GM18505 (cell line): Measurements from ENCODE around the gene FZD10.

Experiments used
- ATAC-seq: cut with Tn5 transposase; IDR thresholded peaks from one replicate; pipeline ENCODE4 v1.9.1; 2021; ENCODE audit not compliant: unreplicated experiment
- POLR2A ChIP-seq: IDR thresholded peaks from 4 replicates; pipeline ENCODE4 v1.6.1; 2011; ENCODE audit warnings: borderline replicate concordance; ENCODE audit not compliant: insufficient read depth, insufficient read length; ENCODE audit errors: extremely low read depth

Gene FZD10

DNA sequence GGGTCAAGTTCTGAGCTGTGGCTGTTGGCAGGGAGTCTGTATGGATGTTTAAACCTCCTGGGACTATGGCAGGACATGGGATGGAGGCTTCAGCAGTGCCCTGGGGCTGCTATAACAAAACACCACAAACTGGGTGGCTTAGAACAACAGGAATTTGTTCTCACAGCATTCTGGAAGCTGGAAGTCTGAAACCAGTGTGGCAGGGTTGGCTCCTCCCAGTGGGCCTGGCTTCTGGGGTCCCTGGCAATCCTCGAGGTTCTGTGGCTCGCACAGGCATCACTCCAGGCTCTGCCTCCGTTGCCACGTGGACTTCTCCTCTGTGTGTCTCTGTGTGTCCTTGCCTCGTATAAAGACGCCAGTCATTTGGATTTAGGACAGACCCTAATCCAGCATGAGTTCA is 39.9 kb downstream of the FZD10 start:
- ATAC-seq = no peak
- TF ChIP-seq POLR2A = no peak

- TF ChIP-seq POLR2A = no peak
- no peak for ATAC-seq
Measured at GRCh38 chr12:130203151-130203550, 40.9 kb downstream of the FZD10 start.

- no peak for ATAC-seq
- TF ChIP-seq POLR2A = no peak
Measured at GRCh38 chr12:130204541-130204953, 42.3 kb downstream of the FZD10 start.

- ATAC-seq = no peak
- TF ChIP-seq POLR2A = no peak
Measured at GRCh38 chr12:130205495-130205894, 43.2 kb downstream of the FZD10 start.

DNA sequence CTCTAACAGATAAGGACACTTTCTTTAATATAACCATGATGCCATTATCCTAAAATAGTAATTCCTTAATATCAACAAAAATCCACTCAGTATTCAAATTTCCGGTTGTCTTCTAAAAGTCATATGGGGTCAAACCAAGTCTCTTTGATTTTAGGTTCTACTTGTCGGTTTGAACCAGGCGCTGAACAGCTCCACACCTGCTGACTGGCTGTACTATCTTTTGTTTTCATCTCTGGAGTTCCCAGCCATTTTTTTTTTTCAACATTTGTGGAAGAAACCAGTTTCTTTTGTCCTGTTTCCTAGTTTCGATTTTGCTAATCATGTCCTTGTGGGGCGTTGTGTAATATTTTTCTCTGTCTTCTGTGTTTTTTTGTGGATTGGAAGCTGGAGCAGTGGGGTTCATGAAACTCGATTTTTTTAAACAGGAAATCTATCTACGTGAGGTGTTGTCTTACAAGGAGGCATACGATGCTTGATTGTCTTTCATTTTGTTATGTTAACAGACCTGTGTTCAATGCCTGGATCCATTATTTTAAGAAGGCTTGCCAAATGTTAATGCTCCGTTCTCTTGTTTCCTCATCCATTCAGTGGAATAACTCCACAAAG is 50.2 kb downstream of the FZD10 start:
- no peak for TF ChIP-seq POLR2A
- ATAC-seq = no peak

DNA sequence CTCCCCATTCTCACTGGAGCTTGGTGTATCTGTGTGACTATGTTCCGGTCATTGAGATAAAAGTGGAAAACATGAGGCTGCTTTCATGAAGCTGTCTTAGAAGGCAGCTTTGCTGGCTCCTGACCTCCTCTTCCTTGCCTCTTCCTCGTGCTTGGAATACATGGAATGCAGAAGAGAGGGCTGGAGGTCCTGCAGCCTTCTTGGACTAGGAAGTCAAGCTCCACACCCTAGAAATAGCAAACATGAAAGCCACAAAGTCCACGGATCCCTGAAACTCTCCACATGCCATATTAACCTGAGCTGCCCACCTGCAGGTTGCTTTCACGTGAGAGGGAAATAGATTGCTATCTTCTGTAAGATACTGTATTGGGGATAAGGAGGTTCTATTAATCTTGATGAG is 51.0 kb downstream of the FZD10 start:
- TF ChIP-seq POLR2A = no peak

DNA sequence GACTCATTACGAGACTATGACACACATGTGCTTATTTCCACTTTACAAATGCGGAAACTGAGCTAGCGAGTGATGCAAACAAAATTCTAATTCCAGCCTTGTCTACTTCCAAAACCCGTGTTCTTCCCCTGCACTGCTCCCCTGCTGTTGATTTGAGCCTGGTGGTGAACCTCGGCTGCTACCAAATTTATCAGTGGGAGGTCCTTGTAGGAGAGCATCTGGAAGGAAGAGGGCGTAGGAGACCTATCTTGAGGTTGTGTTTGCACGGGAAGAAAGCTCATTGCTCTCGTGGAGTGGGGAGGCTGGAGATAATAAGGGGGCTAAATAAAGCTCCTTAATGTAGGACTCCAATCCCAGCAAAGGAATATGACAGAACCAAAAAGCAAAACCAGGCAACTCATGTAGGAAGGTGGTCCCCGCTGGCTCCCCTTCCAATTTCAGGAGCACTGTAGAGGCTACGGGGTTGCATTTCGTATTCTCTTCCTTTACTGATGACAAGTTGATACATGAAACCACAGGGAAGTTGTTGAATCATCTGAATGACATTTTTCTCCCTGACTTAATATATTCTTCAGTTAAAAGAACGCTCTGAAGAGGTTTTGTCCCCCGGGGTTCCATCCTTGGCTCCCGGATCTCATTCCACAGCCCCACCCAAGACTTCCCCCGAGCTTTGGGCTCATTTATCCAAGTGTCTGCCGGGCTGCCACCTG is 52.6 kb downstream of the FZD10 start:
- no peak for ATAC-seq
- TF ChIP-seq POLR2A = no peak

More for the DNA sequence above, 51.0 kb downstream of the FZD10 start:
- ATAC-seq = no peak
